Metanephros (tissue), 2 donors: ENCODE measurements around the gene TNFRSF1A. TPM values are rescaled to one million over a fixed set of nuclear protein-coding genes. Genes with fewer than 3 reads are reported as not detected.

ENCODE experiments used
- small RNA-seq: library from RNA; depleted of rRNA; stranded (forward); fragments of <200 nt; gene quantifications from one replicate; pipeline ENCODE3, GENCODE V24; 2014; ENCODE audit warnings: low replicate concordance
- total RNA-seq: library from RNA; depleted of rRNA; stranded (reverse); fragments of >200 nt; gene quantifications from one replicate; pipeline ENCODE4 v1.2.3, GENCODE V29; 2014

The TNFRSF1A gene
- total RNA-seq = 59.8 TPM

GRCh38 chr12:6341417-6342139 is at the start of gene TNFRSF1A:
Gene TNFRSF1A (minus strand): TSS chr12:6342076. CDS start chr12:6341814, 262 bp downstream.

GRCh38 chr12:6383572-6384498 is 42.0 kb upstream of the TNFRSF1A start, which contains the start of gene LTBR:
Gene LTBR (plus strand): TSS chr12:6384162. CDS start chr12:6384359, 197 bp downstream.

GRCh38 chr12:6375269-6376078 is 33.6 kb upstream of the TNFRSF1A start, which contains the start of gene SCNN1A:
Gene SCNN1A (minus strand): TSS chr12:6375563. CDS start chr12:6374783, 780 bp downstream.

Small RNA genes lying within 50 kb of the gene (small RNA-seq; reads per million reads assigned to genes)
- gene RN7SL391P = not detected

Other genes starting within 250 kb of the TNFRSF1A start
- gene VWF, start 217.4 kb downstream of the TNFRSF1A start, total RNA-seq = 34.8 TPM
- gene CD9, start 141.7 kb downstream of the TNFRSF1A start, total RNA-seq = 261 TPM
- 5.5 TPM for gene PLEKHG6, start 31.4 kb downstream of the TNFRSF1A start, total RNA-seq
- 131 TPM for gene SCNN1A, start 33.5 kb upstream of the TNFRSF1A start, total RNA-seq
- gene LTBR, start 42.1 kb upstream of the TNFRSF1A start, total RNA-seq = 47.1 TPM
- 0.12 TPM for gene CD27, start 102.9 kb upstream of the TNFRSF1A start, total RNA-seq
- 19.5 TPM for gene TAPBPL, start 110.0 kb upstream of the TNFRSF1A start, total RNA-seq
- 14.0 TPM for gene VAMP1, start 128.6 kb upstream of the TNFRSF1A start, total RNA-seq
- 37.1 TPM for gene MRPL51, start 151.2 kb upstream of the TNFRSF1A start, total RNA-seq
- gene NCAPD2, start 152.0 kb upstream of the TNFRSF1A start, total RNA-seq = 47.8 TPM
- 2,417 TPM for gene GAPDH, start 192.4 kb upstream of the TNFRSF1A start, total RNA-seq
- gene IFFO1, start 214.0 kb upstream of the TNFRSF1A start, total RNA-seq = 15.3 TPM
- gene NOP2, start 226.2 kb upstream of the TNFRSF1A start, total RNA-seq = 14.4 TPM